Measurements from ENCODE around the gene NT5DC3.
"Not testable (repeated sequence)": the region's sequence is repeated elsewhere in the genome, so short reads cannot be mapped to it uniquely, and the experiment has no call there.

NT5DC3 gene

GRCh38 chr12:103832048-103832997 is 8.7 kb downstream of the NT5DC3 start:
- DNase-seq = no peak

- DNase-seq = no peak
These were observed 10.2 kb downstream of the NT5DC3 start for GRCh38 chr12:103830730-103831320.

GRCh38 chr12:103830025-103830725 is 10.9 kb downstream of the NT5DC3 start:
- no peak for DNase-seq

- no peak for DNase-seq
These were observed 11.9 kb downstream of the NT5DC3 start for GRCh38 chr12:103829092-103829491.

GRCh38 chr12:103827911-103828391 is 13.1 kb downstream of the NT5DC3 start:
- DNase-seq = no peak

GRCh38 chr12:103824845-103825244 is 16.2 kb downstream of the NT5DC3 start:
- no peak for DNase-seq

GRCh38 chr12:103824290-103824689 is 16.7 kb downstream of the NT5DC3 start:
- peak; percentile 62 for DNase-seq

GRCh38 chr12:103823871-103824270 is 17.2 kb downstream of the NT5DC3 start:
- DNase-seq = no peak

GRCh38 chr12:103821773-103822172 is 19.3 kb downstream of the NT5DC3 start:
- DNase-seq = no peak

- DNase-seq = no peak
These were observed 20.0 kb downstream of the NT5DC3 start for GRCh38 chr12:103820881-103821489.

- DNase-seq = no peak
These were observed 20.7 kb downstream of the NT5DC3 start for GRCh38 chr12:103820361-103820760.

- no peak for DNase-seq
These were observed 21.1 kb downstream of the NT5DC3 start for GRCh38 chr12:103819892-103820291.

GRCh38 chr12:103819312-103819711 is 21.7 kb downstream of the NT5DC3 start:
- no peak for DNase-seq

GRCh38 chr12:103817791-103818190 is 23.2 kb downstream of the NT5DC3 start:
- DNase-seq = no peak

- DNase-seq = no peak
These were observed 24.4 kb downstream of the NT5DC3 start for GRCh38 chr12:103816663-103817062.

GRCh38 chr12:103814436-103814835 is 26.6 kb downstream of the NT5DC3 start:
- no peak for DNase-seq

- no peak for DNase-seq
These were observed 27.1 kb downstream of the NT5DC3 start for GRCh38 chr12:103813949-103814348.

GRCh38 chr12:103813426-103813825 is 27.6 kb downstream of the NT5DC3 start:
- DNase-seq = no peak

- no peak for DNase-seq
These were observed 28.2 kb downstream of the NT5DC3 start for GRCh38 chr12:103812789-103813188.

- no peak for DNase-seq
These were observed 29.2 kb downstream of the NT5DC3 start for GRCh38 chr12:103811791-103812190.

- peak; percentile 15 for DNase-seq
These were observed 30.9 kb downstream of the NT5DC3 start for GRCh38 chr12:103810111-103810510.

GRCh38 chr12:103809639-103810038 is 31.4 kb downstream of the NT5DC3 start:
- not testable (repeated sequence) for DNase-seq

GRCh38 chr12:103809154-103809553 is 31.9 kb downstream of the NT5DC3 start:
- DNase-seq = no peak

All from NCI-H2171 (cell line).